HG03558 (cell line): ENCODE results near the gene CTIF.

ENCODE experiments used
- ATAC-seq: cut with Tn5 transposase; IDR thresholded peaks from one replicate; pipeline ENCODE4 v1.9.1; 2021; ENCODE audit warnings: moderate number of reproducible peaks; ENCODE audit not compliant: unreplicated experiment; ENCODE audit errors: extremely low read depth

CTIF gene

DNA sequence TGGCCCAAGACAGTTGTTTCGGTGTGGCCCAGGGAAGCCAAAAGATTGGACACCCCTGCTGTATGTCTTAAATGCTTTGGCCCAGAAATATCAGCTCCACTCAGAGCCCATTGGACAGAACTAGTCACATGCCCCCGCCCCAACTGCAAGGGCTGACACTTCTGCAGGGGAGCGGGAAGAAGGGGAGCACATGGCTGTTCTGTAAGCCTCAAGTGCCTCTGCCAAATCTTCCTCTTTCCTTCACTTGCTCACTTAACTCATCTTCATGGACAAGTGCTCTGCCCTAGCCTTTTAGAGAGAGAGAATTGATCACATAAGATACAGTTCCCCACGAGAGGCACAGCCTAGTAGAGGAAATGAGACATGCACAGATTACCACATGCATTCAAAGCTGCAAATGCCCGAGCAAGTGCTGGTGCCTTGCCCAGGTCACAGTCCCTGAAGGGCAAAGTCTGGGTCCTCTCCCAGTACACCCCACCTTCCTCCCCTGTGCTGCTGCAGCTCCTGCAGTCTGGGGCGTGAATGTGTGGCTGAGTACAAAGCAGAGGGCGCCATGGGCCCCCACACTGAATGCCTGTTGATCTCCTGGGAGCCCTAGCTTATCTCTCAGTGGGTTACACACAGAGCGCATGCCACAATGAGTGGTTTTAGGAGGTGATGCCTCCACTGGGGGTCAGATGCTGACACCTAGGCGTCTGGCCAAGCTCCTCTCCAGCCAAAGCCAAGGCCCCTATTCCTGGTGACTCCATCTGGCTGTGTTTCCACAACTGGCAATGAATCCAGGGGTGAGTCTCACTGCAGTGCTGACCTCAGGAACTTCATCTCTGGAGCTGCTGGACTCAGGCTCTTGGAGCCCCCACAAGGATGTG, 135.3 kb downstream of the CTIF start:
- ATAC-seq: no peak

DNA sequence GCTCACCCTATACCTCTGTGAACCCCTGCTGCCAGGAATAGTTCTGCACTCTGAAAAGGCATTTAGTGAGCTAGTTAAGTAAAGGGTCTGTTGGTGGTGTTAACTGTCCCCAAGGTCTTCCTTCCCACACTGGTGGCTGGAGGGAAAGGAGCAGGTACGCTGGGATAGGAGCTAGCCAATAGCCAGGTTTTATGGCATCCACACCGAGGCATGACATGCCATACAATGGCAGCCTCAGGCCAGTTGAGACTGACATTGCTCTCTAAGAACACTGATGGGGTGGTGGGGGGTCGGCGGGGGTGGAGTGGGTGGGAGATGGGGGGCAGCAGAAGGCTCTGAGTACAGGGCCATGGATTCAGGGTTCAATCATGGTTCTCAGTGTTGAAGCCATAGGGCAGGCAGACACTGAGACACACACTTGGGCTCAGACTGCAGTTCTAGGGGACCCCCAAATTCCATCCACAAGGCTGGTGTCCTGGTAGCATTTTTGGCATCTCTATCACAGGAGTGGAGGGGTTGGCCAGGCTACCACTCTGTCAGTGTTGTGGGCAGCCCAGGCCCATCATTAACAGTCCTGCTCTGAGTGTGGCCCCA, 136.0 kb downstream of the CTIF start:
- ATAC-seq: no peak

DNA sequence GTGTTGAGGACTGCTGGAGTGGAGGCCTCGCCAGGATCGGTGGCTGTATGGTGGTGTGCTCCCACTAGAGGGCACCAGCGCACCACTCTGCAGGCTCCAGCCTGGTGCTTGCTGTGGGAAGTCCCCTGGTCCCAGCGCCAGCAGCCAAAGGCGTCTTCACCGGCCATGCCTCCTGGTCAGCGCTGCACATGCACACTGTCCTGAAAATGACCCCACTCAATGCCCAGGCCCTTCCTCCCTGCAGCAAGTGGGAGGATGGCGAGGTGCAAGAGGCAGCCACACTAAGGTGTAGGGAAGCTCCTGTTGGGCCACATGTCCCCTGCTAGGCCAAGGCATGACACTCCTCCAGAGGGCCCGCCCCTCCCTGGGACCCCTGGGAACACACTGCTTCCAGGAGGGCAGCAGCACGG, 136.5 kb downstream of the CTIF start:
- ATAC-seq: no peak

DNA sequence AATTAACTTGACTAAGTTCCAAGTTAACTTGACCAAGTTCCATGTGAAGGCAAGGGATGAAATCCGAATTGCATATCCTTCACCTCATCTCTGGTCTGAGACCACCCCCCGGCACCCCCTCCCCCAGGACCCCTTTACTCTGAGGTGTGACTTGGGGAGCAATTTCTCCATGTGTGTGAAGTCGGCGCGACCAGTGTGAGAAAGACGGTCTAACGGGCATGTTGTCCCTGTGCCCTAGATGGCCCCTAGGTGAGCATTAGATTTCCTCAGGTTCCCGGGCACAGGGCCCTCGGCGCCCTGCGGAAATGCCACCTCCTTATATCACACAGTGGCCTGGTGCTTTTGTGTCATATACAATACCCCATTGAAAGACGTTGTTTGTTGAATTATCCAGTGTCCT, 137.1 kb downstream of the CTIF start:
- ATAC-seq: no peak

DNA sequence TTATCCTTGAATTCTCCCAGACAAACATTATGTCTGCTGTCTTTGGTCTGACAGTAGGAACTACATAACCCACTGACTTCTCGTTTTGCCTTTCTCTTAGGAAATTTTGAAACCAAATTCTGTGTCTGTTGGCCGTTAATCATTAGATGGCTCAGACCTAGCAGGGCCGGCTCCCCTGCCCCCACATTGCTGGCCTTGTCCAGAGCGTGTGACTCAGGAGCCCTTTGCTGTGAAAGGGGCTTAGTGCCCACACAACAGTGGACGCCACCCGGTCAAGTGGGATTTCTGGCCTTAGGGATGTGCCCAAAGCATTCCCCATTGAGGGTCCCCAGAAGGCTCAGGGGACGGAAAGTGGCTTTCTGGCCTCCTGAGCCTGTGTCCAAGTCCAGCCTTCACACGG, 137.5 kb downstream of the CTIF start:
- ATAC-seq: no peak

DNA sequence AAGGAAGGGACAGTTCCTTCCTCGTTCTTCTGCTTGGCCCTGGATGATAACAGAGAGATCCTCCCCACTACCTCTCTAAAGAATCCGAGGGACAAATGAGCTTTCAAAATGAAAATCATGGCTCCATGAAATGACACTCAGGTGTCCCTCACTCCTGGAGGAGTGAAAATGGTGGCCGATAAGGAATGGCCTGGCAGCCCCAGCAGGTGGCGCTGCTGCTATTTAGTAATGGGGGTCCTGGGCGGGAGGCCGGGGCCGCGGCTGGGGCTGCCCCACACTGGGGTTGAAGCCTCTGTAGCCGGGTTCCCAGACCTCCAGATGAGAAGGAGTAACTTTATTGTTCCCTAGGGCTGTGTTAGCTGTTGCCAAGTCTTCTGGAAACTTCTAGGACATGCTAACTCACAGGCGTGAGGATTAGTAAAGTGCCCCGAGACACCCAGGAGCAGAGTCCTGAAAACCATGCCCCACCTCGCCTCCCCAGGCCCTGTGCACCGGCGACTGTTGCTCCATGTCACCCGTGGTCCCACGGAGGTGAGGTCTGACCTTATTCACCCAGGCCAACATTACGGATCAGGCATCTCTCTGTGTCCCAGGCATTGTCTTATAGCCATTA, 138.0 kb downstream of the CTIF start:
- no peak for ATAC-seq

DNA sequence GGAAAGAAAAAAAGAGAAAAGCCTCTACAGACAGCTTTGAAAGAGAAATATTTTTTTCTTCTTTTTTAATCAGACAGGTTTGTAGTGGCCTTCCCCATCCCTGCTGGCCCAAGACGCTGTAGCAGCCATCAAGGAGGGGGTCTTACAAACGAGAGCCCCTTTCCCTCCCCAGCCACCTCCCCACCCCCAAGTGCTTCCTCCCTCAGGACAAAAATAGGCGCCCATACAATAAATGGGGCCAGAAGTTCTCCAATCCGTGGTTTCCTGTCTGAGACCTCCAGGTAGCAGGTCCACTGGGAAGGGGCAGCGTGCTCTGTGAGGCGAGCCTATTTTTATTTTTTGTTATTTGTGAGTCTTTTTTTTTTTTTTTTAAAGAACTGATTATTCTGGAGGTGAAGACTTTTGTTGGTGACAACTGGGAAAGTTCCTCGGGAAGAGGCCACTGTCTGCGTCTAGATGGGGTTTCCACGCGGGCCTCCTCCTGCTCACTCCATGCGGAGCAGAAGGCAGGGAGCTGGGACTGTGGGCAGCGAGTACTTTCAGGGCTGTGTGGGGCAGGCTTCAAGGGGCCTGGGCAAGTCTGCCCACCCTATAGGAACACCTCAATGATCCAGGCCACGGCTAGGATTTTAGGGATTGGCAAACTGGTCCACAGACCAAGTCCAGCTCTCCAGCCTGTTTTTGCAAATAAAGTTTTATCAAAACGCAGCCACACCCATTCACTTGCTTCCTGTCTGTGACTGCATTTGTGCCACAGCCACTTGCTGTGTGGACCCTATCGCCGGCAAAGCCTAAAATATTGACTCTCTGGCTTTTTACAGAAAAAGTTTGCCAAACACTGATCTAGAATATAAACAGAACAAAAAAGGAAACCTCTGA, 139.6 kb downstream of the CTIF start:
- ATAC-seq: no peak

DNA sequence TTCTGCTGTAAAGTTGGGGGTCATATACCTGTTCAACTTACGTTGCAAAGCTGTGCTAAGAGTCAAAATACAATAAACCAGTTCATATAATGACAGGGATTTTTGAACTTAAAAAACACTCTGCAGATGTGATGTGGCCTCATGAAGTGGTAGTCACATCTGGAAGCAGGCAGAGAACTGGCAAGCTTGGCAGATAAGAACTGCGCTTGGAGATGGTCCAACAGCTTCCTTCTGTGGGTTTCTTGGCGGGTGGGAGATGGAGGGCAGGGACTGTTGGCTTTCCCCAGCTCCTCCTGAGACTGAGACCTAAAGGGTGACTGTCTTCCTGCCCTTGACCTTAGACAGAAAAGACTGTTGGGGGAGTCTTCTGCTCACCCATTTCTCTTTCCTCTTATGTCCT, 140.4 kb downstream of the CTIF start:
- ATAC-seq: no peak

DNA sequence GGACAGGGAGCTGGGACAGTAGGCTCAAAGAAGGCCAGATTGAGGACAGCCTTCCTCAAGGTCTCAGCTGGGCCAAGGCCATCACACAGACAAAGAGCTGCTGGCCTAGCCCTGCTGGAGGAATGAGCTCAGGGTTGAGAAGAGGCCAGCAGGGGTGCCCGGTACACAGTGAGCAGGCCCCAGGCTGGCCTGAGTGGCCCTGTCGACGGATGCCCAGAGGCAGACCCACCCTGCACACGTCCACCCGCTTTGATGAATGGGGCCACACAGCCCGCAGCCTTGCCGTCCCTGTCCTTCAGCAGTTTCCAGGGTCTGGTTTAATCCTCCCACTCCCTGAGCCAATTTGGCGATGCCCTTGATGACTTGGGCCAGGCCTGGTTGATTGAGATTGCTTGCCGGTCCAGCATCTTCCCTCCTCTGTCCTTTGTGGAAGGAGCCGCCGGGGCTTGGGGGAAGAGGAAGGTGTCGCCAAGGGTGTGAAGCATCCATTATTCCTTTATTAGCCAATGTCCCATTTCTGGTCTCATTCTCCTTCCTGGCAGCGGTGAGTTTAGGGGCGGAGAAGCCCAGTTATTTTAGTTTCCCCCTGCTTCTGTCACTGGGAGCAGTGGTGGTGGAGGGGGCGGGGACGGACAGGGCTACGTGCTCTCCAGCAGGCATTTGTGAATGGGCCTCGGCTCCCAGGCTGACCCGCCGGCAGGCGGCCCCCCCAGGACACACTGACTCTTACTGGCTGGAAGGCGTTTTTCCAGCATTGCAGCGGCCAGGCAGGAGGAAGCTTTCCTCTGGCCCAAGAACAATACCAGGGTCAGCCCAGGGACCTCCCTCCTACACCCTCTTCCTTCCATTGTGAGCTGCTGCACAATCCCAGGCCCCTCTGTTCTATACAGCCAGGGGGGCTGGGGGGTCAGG, 141.8 kb downstream of the CTIF start:
- ATAC-seq: no peak

DNA sequence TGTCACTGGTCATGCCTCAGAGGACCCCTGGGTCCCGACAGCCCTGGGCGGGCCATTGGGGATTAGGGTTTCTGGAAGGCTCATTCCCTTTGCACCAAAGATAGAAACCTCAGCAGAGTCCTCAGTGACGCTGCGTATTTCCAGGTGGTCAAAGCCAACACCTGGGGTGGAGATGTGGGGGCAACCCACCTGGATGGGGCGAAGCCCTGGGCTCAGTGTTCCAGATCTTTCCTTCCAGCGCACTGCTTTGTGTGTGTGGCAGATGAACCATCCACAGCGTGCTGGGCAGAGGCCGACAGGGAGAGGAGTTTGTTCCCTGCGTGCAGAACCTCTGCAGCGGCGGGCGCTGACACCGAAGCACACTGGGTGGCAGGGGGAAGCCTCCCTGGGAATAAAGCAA, 143.9 kb downstream of the CTIF start:
- no peak for ATAC-seq

DNA sequence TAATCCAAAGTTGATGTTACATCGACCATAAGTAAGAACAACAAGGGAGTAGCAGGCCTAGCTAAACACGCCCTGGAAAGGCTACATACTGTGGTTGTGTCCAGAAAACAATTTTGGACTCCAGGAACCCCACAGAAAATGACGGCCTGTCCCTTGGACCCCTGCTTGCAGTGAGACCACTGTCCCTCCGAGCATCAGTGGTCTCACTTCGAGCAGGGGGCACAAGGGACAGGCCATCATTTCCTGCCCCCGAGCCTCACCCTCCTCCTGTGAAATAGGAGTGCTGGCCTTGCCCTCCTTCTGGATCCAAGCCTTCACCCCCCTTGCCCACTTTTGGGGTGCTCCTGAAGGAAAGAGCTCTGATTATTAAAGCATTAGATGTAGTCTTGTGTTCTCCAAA, 144.4 kb downstream of the CTIF start:
- no peak for ATAC-seq

DNA sequence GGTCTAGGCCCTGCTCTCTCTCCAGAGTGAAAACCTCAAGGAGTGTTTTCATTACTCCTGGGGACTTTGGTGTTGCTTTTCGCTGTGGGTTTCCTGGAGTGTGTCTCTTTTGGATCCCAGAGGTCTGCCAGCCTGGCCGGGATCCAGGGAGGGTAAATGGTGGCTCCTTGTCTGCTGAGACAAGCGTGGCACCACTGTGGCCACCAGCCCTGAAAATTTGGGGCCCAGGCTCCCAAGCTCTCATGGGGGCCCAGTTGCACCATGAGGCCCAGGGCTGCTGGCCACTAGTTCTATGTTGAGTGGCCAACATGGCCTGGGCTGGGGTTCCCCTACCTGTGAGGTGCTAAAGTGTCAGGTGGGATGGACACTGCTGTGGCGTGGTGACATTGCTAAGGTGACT, 144.8 kb downstream of the CTIF start:
- ATAC-seq: no peak

DNA sequence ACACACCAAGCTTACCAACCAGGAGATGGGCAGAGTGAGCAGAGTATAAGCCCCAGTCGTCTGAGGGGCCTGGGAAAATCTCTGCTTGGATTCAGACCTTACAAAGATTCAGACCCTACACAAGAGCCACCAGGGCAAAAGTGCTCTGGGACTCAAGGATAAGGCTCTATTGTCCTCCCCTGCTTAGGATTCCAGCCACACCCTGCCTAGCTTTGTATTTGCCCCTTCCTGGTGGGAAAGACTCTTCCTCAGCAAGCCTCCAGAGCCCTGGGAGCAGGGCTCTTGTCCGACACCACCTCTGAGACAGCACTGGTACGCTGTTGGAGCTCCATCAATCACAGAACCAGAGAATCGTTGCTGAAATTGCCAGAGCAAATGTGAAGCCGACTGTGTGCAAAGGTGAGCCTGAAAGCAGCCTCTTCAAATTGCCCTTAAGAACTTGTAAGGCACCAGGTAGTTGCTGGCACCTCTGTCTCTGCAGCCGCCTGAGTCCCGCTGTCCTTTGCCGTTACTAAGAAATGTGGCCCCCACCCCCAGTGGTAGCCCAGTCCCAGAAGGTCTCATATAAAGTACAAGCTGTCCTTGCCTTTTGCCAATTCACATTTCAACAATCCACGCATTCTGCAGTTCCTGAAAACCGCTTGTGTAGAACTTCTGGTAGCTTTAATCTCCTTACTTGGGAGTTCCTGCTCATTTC, 148.7 kb downstream of the CTIF start:
- no peak for ATAC-seq

DNA sequence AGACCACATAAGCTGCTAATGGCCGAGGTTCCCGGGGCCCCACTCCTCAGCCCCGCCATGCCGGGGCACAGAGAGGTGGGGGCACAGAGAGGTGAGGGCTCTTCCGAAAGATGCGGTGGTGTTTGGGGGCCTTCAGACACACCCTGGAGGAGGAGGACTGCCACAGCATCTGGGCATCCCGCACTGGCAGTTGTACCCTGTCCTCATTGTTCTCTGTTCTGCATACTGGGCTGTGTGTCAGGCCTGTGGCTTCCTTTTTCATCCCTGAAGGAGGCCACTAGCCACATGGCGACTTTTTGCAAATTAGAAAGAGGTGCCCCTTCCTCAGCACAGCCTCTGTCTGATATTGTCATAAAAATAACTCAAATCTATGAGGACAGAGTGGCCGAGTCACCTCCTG, 150.1 kb downstream of the CTIF start:
- no peak for ATAC-seq

DNA sequence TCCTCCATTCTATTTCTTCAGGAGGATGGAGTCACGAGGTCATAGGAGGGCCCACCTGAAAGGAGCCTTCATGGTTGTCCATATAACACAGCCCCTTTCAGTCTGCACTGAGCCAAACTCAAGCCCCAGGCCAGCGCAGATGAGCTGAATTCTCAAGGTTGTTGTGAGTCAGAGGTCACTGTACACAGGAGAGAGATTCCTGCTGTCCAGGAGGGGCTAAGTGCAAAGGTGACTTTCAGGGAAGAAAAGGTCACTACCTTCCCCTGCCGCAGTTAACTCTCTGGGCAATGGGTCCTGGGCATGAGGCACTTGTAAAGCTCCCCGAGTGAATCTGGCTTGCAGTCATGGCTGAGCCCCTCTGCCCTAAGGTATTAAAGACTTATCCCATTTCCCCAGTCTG, 150.7 kb downstream of the CTIF start:
- ATAC-seq: no peak

DNA sequence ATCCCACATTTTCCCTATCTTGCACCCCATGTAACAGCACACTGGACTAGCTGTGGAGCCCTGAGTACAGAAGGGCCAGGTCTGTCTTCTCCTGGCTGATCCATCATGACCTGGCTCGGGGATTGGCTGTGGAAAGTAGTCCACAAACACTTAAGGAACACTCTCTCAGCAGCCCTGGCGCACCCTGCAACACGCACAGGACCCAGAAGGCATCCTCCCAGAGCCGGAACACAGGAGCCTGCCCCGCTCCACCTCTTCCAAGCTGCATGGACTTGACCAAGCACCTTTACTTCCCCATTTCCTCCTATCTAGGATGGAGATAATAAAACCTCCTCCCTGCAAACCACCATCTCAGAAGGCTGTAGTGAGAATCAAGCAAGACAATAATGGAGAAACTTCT, 151.7 kb downstream of the CTIF start:
- no peak for ATAC-seq

DNA sequence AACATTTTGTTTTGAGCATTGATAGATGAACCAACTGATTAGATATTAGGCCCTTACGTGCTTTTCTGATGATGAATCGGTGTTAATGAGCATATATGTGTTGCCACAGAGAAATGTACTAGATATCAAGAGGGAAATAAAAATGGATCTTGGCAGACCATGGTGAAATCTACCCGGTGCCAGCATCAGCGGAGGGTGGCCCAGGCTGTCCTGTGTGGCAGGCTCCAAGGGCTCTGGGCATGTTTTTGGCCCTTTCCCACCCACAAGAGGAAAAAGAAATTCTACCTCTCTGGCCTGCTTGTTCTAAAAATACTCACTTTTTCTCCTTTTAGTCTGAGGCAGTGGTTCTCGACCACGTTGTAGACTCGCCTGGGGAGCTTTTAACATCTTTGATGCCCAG, 154.2 kb downstream of the CTIF start:
- no peak for ATAC-seq

DNA sequence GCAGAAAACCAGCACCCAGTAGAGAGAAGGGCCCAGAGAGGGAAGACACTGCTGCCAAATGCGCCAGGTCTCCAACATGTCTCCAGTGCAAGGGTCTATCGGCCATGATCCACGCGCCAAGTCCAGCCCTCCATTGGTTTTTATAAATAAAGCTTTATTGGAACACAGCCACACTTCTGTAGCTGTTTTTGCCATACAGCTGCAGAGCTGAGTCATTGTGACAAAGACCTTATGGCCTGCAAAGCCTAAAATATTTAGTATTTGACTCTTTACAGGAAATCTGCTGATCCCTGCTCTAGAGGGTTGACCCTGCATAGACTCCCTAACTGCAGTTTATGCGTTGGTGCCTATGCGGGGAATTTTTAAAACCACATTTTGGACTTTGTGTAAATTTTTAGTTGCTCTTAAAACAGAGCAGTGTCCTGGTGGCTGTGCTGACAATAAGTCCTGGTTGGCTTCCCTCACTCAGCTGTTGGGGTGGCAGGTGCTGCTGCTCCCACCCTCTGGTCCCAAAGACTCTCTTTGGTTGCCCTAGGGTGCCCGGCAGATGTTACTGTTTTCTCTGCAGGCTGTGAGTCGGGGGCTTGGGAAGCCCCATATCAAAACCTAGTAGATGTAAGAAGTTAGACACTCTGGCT, 154.9 kb downstream of the CTIF start:
- no peak for ATAC-seq

DNA sequence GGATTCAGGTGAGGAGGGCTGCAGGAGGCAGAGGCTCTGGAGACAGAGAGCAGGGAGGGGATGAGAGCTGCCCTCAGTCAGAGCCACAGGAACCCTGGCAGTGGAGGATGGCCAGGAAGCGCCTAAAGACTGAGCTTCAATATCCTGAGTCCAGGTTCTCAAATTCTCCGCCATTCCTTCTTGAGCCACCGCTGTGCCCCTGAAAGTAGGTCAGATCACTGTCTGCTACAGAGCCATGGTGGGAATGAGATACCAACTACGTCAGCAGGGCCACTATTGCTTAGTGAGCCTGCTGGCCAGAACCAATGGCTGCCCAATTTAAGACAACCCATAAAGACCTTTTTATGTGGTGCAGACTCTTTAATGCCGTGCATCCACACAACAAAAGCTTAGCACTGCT, 155.5 kb downstream of the CTIF start:
- no peak for ATAC-seq
